GM12878 (cell line): ENCODE data around the gene TNXB. TPM values are rescaled to one million over a fixed set of nuclear protein-coding genes. Genes with fewer than 3 reads are reported as not detected.

Source experiments
- ATAC-seq: fragments of 200-7000 bp; cut with Tn5 transposase; 3 replicates; pipeline ENCODE4 v1.9.1; 2020; ENCODE audit warnings: mild to moderate bottlenecking, moderate library complexity
- BruUV-seq: library from RNA; stranded (reverse); fragments of 400-500 nt; replicated peaks from 2 replicates; lab custom pipeline; 2021; lab: Mats Ljungman, UMichigan
- CTCF ChIA-PET: fragments of 300-600 bp; sonication (Branson Sonifier 250); formaldehyde crosslinking; extraction: SDS; loops from one replicate; lab custom pipeline; 2021; ENCODE audit warnings: inconsistent platforms; lab: Yijun Ruan, JAX
- POLR2A ChIA-PET: fragments of 350-600 bp; formaldehyde crosslinking; extraction: SDS; loops from one replicate; lab custom pipeline; 2021; ENCODE audit warnings: inconsistent platforms; lab: Charles Lee
- RAD21 ChIA-PET: fragments of 300-600 bp; sonication (Branson Sonifier 250); formaldehyde crosslinking; loops from one replicate; lab custom pipeline; 2023; ENCODE audit warnings: antibody characterized with exemption; ENCODE audit not compliant: unreplicated experiment; lab: Charles Lee
- SMC1A ChIA-PET: fragments of 300-600 bp; sonication (Branson Sonifier 250); formaldehyde crosslinking; loops from one replicate; lab custom pipeline; 2023; ENCODE audit not compliant: unreplicated experiment, uncharacterized antibody; lab: Charles Lee
- DNase-seq: peaks from one replicate; pipeline ENCODE4 v3.0.0-alpha.2; 2011; ENCODE audit warnings: low read depth, low spot score
- FAIRE-seq: peaks from 3 replicates; lab custom pipeline; 2011; peaks lifted over from hg19 to GRCh38; lab: Jason Lieb, UNC
- H2AFZ ChIP-seq: 2 replicates; pipeline ENCODE4 v1.6.0; 2011; ENCODE audit warnings: low read depth, low read length, control low read depth; ENCODE audit not compliant: control insufficient read depth
- H3K27ac ChIP-seq: 2 replicates; pipeline ENCODE4 v1.5.1; 2011; ENCODE audit warnings: control low read depth; ENCODE audit not compliant: control insufficient read depth, insufficient read depth
- H3K27me3 ChIP-seq, 2 experiments: replicated peaks in 1 of 2; 2 replicates each; pipeline versions ENCODE4 v1.6.0 to v1.6.1; 2011; ENCODE audit warnings: low read length in 1 of 2; ENCODE audit not compliant: control insufficient read depth in 2 of 2, insufficient read depth in 2 of 2
- H3K36me3 ChIP-seq, 2 experiments: 2 replicates each; pipeline ENCODE4 v1.5.1; 2011; ENCODE audit warnings: low read length in 1 of 2; ENCODE audit not compliant: control insufficient read depth in 2 of 2, insufficient read depth in 2 of 2
- H3K4me1 ChIP-seq: 2 replicates; pipeline ENCODE4 v1.6.1; 2011; ENCODE audit warnings: mild to moderate bottlenecking, low read length, moderate library complexity, mixed read lengths; ENCODE audit not compliant: control insufficient read depth, insufficient read depth
- H3K4me2 ChIP-seq: 2 replicates; pipeline ENCODE4 v1.6.0; 2011; ENCODE audit warnings: control low read depth; ENCODE audit not compliant: control insufficient read depth, insufficient read depth
- H3K4me3 ChIP-seq: fragments of 200-600 bp; sonication (generic); 2 replicates; pipeline ENCODE4 v1.5.1; 2016
- H3K79me2 ChIP-seq: 2 replicates; pipeline ENCODE4 v1.6.0; 2011; ENCODE audit warnings: low read length; ENCODE audit not compliant: control insufficient read depth, insufficient read depth
- H3K9ac ChIP-seq: 2 replicates; pipeline ENCODE4 v1.8.0; 2011; ENCODE audit warnings: low read length, control low read depth, mixed read lengths; ENCODE audit not compliant: control insufficient read depth, insufficient read depth
- H3K9me3 ChIP-seq: replicated peaks from 3 replicates; pipeline ENCODE4 v1.5.1; 2011; ENCODE audit warnings: mild to moderate bottlenecking, low read length; ENCODE audit not compliant: control insufficient read depth, insufficient read depth
- H4K20me1 ChIP-seq: 2 replicates; pipeline ENCODE4 v1.6.0; 2011; ENCODE audit not compliant: control insufficient read depth, insufficient read depth
- CBX5 ChIP-seq: sonication (generic); IDR thresholded peaks from 2 replicates; pipeline ENCODE4 v1.6.1; 2016; ENCODE audit warnings: low read depth, moderate library complexity, mild to moderate bottlenecking, inconsistent platforms
- CHD1 ChIP-seq: IDR thresholded peaks from 2 replicates; pipeline ENCODE4 v1.6.1; 2012; ENCODE audit warnings: low read depth, low read length, improper control_type of control experiment
- ESRRA ChIP-seq: IDR thresholded peaks from 2 replicates; pipeline ENCODE4 v1.6.1; 2012; ENCODE audit warnings: mild to moderate bottlenecking, low read length, improper control_type of control experiment
- FOXM1 ChIP-seq: IDR thresholded peaks from 2 replicates; pipeline ENCODE4 v1.6.1; 2012; ENCODE audit warnings: low read depth, mild to moderate bottlenecking, inconsistent platforms, low read length, moderate library complexity
- HDGF ChIP-seq: fragments of 450-650 bp; IDR thresholded peaks from 2 replicates; pipeline ENCODE4 v1.6.1; 2016; ENCODE audit warnings: antibody characterized with exemption
- JUNB ChIP-seq: IDR thresholded peaks from 2 replicates; pipeline ENCODE4 v1.6.1; 2016; ENCODE audit warnings: antibody characterized with exemption, mild to moderate bottlenecking
- LARP7 ChIP-seq: fragments of 450-650 bp; IDR thresholded peaks from 2 replicates; pipeline ENCODE4 v1.6.1; 2017; ENCODE audit warnings: mild to moderate bottlenecking
- POLR2AphosphoS2 ChIP-seq: IDR thresholded peaks from 2 replicates; pipeline ENCODE4 v1.6.1; 2011; ENCODE audit warnings: low read depth, mild to moderate bottlenecking, low read length, improper control_type of control experiment, moderate library complexity
- RB1 ChIP-seq: fragments of 450-650 bp; formaldehyde crosslinking; IDR thresholded peaks from 2 replicates; pipeline ENCODE4 v1.6.1; 2017; ENCODE audit warnings: mild to moderate bottlenecking, borderline replicate concordance
- SIN3A ChIP-seq: IDR thresholded peaks from 2 replicates; pipeline ENCODE4 v1.6.1; 2012; ENCODE audit warnings: low read depth, low read length, improper control_type of control experiment
- SMARCA5 ChIP-seq: fragments of 450-650 bp; IDR thresholded peaks from 2 replicates; pipeline ENCODE4 v1.6.1; 2017; ENCODE audit warnings: mild to moderate bottlenecking
- SP1 ChIP-seq: IDR thresholded peaks from one replicate; pipeline ENCODE4 v1.6.1; 2011; ENCODE audit warnings: low read depth, low read length
- SREBF1 ChIP-seq: IDR thresholded peaks from 2 replicates; pipeline ENCODE4 v1.6.1; 2012; ENCODE audit warnings: mild to moderate bottlenecking, low read length
- ZNF217 ChIP-seq: fragments of 450-650 bp; IDR thresholded peaks from 2 replicates; pipeline ENCODE4 v1.6.1; 2017; ENCODE audit warnings: antibody characterized with exemption, mild to moderate bottlenecking
- ZNF622 ChIP-seq: fragments of 450-650 bp; IDR thresholded peaks from 2 replicates; pipeline ENCODE4 v1.6.1; 2017; ENCODE audit warnings: mild to moderate bottlenecking, inconsistent platforms
- WGBS: methylation state at CpG from one replicate; pipeline ENCODE4 v1.1.6; 2016; ENCODE audit warnings: low lambda C conversion rate; ENCODE audit not compliant: insufficient replicate concordance, insufficient coverage; ENCODE audit errors: missing lambda C conversion rate; 5-methylcytosine and 5-hydroxymethylcytosine counted together
- in situ Hi-C: fragments of 300-500 bp; cut with MboI; formaldehyde crosslinking; loops from 9 replicates; pipeline ENCODE4 v1.14.3; 2018; ENCODE audit warnings: mixed read lengths
- intact Hi-C: fragments of 100-400 bp; cut with micrococcal nuclease; formaldehyde crosslinking; loops from one replicate; pipeline ENCODE4 v1.14.2; 2022; ENCODE audit not compliant: unreplicated experiment
- polyA plus RNA-seq, 11 experiments: library from polyadenylated mRNA; depleted of rRNA in 4 of 11; unstranded in 6 of 11; stranded (reverse) in 5 of 11; fragments of >200 nt; fragmentation: Nextera tagmentation in 4 of 11; fragmentation: Illumina TruSeq in 1 of 11; extraction: Ambion mirVana in 4 of 11; extraction: Trizol in 1 of 11; gene quantifications; 1 replicate in 1 of 11; 2 replicates in 10 of 11; pipeline versions ENCODE4 v1.2.1 to v1.2.3, GENCODE V29; 2011 to 2016; ENCODE audit warnings: inconsistent platforms in 2 of 11, missing spikeins in 2 of 11, low read depth in 1 of 11
- total RNA-seq, 4 experiments: library from RNA; depleted of rRNA in 3 of 4; stranded (reverse); fragments of >200 nt in 3 of 4; fragmentation: Illumina TruSeq in 1 of 4; extraction: Trizol in 1 of 4; gene quantifications; 2 replicates each; pipeline versions ENCODE4 v1.2.1 to v1.2.3, GENCODE V29; 2013 to 2021
- TF ChIP-seq, protein P1 (sequence below): fragments of 450-650 bp; IDR thresholded peaks from 2 replicates; pipeline ENCODE4 v1.6.1; 2017; ENCODE audit warnings: low read depth, mild to moderate bottlenecking, moderate library complexity

TNXB gene
- total and polyA plus RNA-seq, 10 of the 15 experiments (the other 5 are each of a cell fraction or from before 2014, with no cell fraction given), result 0.03 to 2.5 (median 0.68) TPM; not detected in 2

DNA sequence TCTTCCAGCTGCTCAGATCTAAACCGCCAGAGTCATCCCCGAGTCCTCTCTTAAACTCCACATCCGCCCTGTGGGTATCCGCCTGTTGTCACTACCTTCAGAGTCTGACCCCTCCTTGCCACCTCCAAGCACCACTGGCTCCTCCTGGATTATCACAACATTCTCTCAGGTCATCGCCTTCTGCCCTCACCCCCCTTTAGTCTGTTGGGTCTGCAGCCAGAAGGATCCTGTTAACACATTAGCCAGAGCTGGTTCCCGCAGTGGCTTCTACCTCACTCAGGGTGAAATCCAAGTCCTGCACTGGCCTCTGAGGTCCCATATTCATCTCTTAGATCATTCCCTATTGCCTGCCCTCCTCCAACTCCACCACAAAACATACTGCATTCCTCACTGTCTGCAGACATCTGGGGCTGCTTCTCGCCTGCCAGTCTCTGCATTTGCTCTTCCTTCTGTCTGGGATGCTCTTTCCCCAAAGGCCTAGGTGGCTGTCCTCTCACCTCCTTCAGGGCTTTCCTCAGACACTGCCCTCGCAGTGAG lies 34.1 kb downstream of the TNXB start:
- RAD21 ChIA-PET, result no interaction called here
- WGBS, result 61% methylated on average over 8 of the region's 8 CpGs
- FAIRE-seq (no peak), DNase-seq (no peak), ATAC-seq (no peak)
- no peak overlapping the region for H3K9ac ChIP-seq
- no peak overlapping the region for H3K4me2 ChIP-seq
- H3K36me3 ChIP-seq, result no peaks in the 10 kb centered on the region
- no peaks in the 10 kb centered on the region for H3K79me2 ChIP-seq
- H3K9me3 ChIP-seq, result no peaks in the 10 kb centered on the region
- no TSS peak for BruUV-seq
- H3K4me3 ChIP-seq, result no peak overlapping the region
- no peaks in the 10 kb centered on the region for H3K4me1 ChIP-seq
- POLR2A ChIA-PET, result no interaction called here
- in situ Hi-C loops, result no loop called here
- CTCF ChIA-PET, result no interaction called here
- no peak overlapping the region for H3K27ac ChIP-seq
- no peaks in the 10 kb centered on the region for H4K20me1 ChIP-seq
- SMC1A ChIA-PET, result no interaction called here
- no peak overlapping the region for H2AFZ ChIP-seq
- TF ChIP-seq SMARCA5 (no peak), JUNB (no peak), FOXM1 (no peak)
- intact Hi-C loops, result no loop called here
- peaks cover 0 to 4% of the 10 kb centered on the region in 2 experiments; a peak in 3 of 4 replicates for H3K27me3 ChIP-seq

DNA sequence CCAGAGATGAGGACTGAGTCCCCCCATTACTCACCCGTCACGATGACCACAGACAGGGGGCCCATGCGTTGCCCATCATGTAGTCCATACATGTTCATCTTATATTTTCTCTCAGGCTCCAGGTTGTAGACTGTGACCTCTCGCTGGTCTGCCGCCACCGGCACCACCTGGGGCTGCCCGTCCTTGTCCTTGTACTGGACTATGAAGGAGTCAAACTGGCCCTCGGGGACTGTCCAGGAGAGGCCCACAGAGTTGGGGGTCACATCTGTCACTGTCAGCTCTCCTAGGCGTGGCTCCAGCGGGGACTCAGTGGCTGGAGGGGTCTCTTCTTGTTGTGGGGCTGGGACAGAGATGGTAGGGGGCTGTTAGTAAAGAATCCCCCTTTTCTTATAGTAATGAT lies 35.5 kb downstream of the TNXB start:
- Histone ChIP-seq H3K27ac (no peak overlapping the region), H3K4me3 (no peak overlapping the region), H3K9ac (no peak overlapping the region), H3K36me3 (no peaks in the 10 kb centered on the region), H3K4me2 (no peak overlapping the region), H3K4me1 (no peaks in the 10 kb centered on the region), H3K79me2 (no peaks in the 10 kb centered on the region), H3K9me3 (no peaks in the 10 kb centered on the region), H4K20me1 (no peaks in the 10 kb centered on the region), H3K27me3 (peaks cover 0 to 3% of the 10 kb centered on the region in 2 experiments; a peak in 2 of 4 replicates), H2AFZ (no peak overlapping the region)
- DNase-seq (no peak), FAIRE-seq (no peak), ATAC-seq (no peak)
- ChIA-PET CTCF (no interaction called here), SMC1A (no interaction called here), POLR2A (no interaction called here), RAD21 (no interaction called here)
- 54% methylated on average over 10 of the region's 10 CpGs for WGBS
- intact Hi-C loops (no loop called here), in situ Hi-C loops (no loop called here)
- no TSS peak for BruUV-seq
- TF ChIP-seq SREBF1 (no peak), SIN3A (no peak), ESRRA (no peak), ZNF217 (no peak), RB1 (no peak), LARP7 (no peak), SP1 (no peak), CHD1 (no peak), CBX5 (no peak), HDGF (no peak), POLR2AphosphoS2 (no peak), ZNF622 (no peak)
- TF ChIP-seq, protein P1, sequence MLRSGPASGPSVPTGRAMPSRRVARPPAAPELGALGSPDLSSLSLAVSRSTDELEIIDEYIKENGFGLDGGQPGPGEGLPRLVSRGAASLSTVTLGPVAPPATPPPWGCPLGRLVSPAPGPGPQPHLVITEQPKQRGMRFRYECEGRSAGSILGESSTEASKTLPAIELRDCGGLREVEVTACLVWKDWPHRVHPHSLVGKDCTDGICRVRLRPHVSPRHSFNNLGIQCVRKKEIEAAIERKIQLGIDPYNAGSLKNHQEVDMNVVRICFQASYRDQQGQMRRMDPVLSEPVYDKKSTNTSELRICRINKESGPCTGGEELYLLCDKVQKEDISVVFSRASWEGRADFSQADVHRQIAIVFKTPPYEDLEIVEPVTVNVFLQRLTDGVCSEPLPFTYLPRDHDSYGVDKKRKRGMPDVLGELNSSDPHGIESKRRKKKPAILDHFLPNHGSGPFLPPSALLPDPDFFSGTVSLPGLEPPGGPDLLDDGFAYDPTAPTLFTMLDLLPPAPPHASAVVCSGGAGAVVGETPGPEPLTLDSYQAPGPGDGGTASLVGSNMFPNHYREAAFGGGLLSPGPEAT, result no peak
